HG03571 (cell line): ENCODE measurements around the gene AGFG1.

Experiments used
- ATAC-seq: cut with Tn5 transposase; IDR thresholded peaks from one replicate; pipeline ENCODE4 v1.9.1; 2021; ENCODE audit not compliant: unreplicated experiment

AGFG1 gene

GRCh38 chr2:227460833-227461232 lies 11.1 kb upstream of the AGFG1 start:
- ATAC-seq = no peak

GRCh38 chr2:227461811-227462461 lies 10.0 kb upstream of the AGFG1 start:
- peak; percentile 19 for ATAC-seq

GRCh38 chr2:227462462-227462951 lies 9.4 kb upstream of the AGFG1 start:
- peak; percentile 61 for ATAC-seq

- peak; percentile 23 for ATAC-seq
Measured at GRCh38 chr2:227462972-227463931, 8.7 kb upstream of the AGFG1 start.

GRCh38 chr2:227464361-227464760 lies 7.6 kb upstream of the AGFG1 start:
- ATAC-seq = no peak

- ATAC-seq = no peak
Measured at GRCh38 chr2:227464851-227465250, 7.1 kb upstream of the AGFG1 start.

GRCh38 chr2:227466887-227467600 lies 4.9 kb upstream of the AGFG1 start:
- no peak for ATAC-seq

GRCh38 chr2:227471412-227471811 lies 544 bp upstream of the AGFG1 start:
- no peak for ATAC-seq

GRCh38 chr2:227472265-227473121 lies 537 bp downstream of the AGFG1 start:
- peak; percentile 68 for ATAC-seq

GRCh38 chr2:227473122-227473461 lies 1.1 kb downstream of the AGFG1 start:
- no peak for ATAC-seq

- ATAC-seq = no peak
Measured at GRCh38 chr2:227473806-227474205, 1.9 kb downstream of the AGFG1 start.

- ATAC-seq = no peak
Measured at GRCh38 chr2:227474410-227474809, 2.5 kb downstream of the AGFG1 start.

GRCh38 chr2:227477291-227477690 lies 5.3 kb downstream of the AGFG1 start:
- no peak for ATAC-seq

GRCh38 chr2:227479865-227480475 lies 8.0 kb downstream of the AGFG1 start:
- ATAC-seq = no peak

GRCh38 chr2:227480528-227480927 lies 8.6 kb downstream of the AGFG1 start:
- ATAC-seq = peak; percentile 34

- ATAC-seq = peak; percentile 89
Measured at GRCh38 chr2:227482638-227483340, 10.8 kb downstream of the AGFG1 start.

GRCh38 chr2:227485429-227485828 lies 13.5 kb downstream of the AGFG1 start:
- no peak for ATAC-seq

- no peak for ATAC-seq
Measured at GRCh38 chr2:227486688-227487087, 14.7 kb downstream of the AGFG1 start.

GRCh38 chr2:227488045-227488444 lies 16.1 kb downstream of the AGFG1 start:
- ATAC-seq = no peak
